HG02610 (cell line): Measurements from ENCODE around the gene LRRC3.
"Not testable (repeated sequence)": the region's sequence is repeated elsewhere in the genome, so short reads cannot be mapped to it uniquely, and the experiment has no call there.

Experiments
- ATAC-seq: cut with Tn5 transposase; IDR thresholded peaks from one replicate; pipeline ENCODE4 v1.9.1; 2021; ENCODE audit warnings: mild to moderate bottlenecking, moderate library complexity; ENCODE audit not compliant: unreplicated experiment

LRRC3 gene

GRCh38 chr21:44477131-44477530, 21.8 kb downstream of the LRRC3 start:
- ATAC-seq = no peak

DNA sequence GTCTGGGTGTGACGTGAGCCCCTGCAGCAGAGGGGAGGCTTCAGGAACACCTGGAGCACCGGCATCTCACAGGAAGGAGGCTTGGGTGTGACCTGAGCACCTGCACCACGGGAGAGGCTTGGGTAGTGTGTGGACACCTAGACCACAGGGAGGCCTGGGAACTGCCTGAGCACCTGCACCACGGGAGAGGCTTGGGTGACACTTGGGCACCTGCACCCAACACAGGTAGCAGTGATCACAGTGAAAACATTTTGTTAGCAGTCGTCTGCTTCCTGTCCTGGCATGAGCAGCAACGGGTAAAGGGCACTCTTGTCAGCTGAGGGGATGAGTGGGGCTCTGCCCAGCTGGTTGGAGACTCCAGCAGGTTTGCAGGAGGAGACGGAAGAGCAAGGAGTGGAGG, 22.4 kb downstream of the LRRC3 start:
- no peak for ATAC-seq

GRCh38 chr21:44478124-44478800, 23.0 kb downstream of the LRRC3 start:
- ATAC-seq = no peak

- ATAC-seq = no peak
These were observed 23.5 kb downstream of the LRRC3 start for GRCh38 chr21:44478801-44479167.

GRCh38 chr21:44479556-44480199, 24.4 kb downstream of the LRRC3 start:
- ATAC-seq = not testable (repeated sequence)

GRCh38 chr21:44480200-44481053, 25.1 kb downstream of the LRRC3 start:
- ATAC-seq = no peak

DNA sequence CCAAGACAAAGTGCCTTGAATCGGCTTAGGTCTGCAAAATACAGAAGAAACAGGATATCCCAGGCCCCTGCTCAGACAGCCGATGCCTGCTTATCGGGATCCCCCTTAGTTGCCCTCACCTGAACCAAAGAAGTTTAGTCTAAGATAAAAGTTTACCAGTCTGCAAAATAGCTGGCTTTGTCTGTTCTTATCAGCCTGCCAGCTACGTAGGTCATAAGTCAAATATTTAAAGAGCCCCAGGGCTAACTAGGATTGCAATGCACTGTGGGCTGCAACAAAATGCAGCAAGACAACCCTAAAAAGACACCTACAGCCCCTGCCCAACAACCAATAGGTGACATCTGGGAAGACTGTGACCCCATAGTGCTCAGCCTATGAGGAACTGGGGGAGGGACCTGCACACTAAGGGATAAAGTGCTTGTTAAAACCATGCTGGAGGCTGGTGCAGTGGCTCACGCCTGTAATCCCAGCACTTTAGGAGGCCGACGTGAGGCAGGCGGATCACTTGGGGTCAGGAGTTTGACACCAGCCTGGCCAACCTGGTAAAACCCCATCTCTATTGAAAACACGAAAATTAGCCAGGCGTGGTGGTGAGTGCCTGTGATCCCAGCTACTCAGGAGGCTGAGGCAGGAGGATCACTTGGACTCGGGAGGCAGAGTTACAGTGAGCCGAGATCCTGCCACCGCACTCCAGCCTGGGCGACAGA, 27.4 kb downstream of the LRRC3 start:
- no peak for ATAC-seq

GRCh38 chr21:44483288-44484237, 28.3 kb downstream of the LRRC3 start:
- ATAC-seq = no peak

GRCh38 chr21:44484498-44485253, 29.4 kb downstream of the LRRC3 start:
- ATAC-seq = no peak

DNA sequence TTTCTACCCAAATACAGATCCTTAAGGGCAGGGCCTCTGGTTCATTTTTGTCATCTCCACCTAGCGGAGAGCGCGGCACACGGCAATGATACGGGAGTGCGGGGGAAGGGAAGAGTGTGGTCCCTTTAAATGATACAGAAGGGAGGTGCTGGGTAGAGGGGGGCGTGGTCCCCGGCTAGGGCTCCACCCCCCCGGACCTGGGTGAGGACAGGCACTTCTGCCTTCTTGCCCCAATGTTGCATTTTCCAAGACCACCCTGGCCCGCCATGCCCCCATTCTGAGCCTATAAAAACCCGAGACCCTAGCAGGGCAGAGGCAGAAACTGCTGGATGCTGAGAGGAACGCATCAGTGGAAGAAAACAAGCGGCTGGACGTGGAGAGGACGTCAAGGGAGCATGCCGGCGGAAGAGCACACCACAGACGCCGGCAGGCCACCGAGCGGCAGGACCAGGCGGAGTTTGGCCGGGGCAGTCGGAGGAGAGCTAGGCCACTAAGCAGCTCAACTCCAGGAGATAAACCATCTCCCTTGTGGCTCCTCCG, 30.0 kb downstream of the LRRC3 start:
- ATAC-seq = no peak

GRCh38 chr21:44485796-44486195, 30.5 kb downstream of the LRRC3 start:
- no peak for ATAC-seq

- no peak for ATAC-seq
These were observed 31.0 kb downstream of the LRRC3 start for GRCh38 chr21:44486302-44486701.

DNA sequence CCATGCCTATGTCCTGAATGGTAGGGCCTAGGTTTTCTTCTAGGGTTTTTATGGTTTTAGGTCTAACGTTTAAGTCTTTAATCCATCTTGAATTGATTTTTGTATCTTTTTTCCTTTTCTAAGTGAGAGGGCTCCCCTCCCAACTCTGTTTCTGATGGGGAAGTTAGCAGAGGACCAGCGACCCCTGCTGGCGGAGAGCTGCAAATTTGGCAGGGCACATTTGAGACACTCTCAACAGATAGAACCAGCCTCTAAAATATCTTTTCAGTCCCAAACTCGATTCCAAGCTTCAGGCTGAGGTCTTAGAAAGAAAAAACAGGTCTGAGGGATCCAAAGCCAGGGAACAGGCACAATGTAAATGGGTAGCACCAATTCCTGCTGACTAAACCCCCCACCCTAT, 32.5 kb downstream of the LRRC3 start:
- ATAC-seq = no peak

DNA sequence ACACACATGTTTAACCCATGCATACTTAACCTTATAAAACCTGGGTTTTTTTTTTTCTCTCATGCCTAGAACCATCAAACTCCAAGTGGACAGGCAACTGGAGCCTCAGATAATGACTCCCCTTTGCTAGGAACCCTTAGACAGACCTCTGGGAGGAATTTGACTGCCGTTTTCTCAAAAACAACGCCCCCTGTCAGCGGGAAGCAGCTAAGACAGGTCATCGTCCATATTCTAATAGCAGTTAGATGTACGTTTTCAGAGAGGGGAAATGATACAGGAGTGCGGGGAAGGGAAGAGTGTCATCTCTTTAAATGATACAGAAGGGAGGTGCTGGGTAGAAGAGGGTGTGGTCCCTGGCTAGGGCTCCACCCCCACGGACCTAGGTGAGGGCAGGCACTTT, 34.7 kb downstream of the LRRC3 start:
- no peak for ATAC-seq

DNA sequence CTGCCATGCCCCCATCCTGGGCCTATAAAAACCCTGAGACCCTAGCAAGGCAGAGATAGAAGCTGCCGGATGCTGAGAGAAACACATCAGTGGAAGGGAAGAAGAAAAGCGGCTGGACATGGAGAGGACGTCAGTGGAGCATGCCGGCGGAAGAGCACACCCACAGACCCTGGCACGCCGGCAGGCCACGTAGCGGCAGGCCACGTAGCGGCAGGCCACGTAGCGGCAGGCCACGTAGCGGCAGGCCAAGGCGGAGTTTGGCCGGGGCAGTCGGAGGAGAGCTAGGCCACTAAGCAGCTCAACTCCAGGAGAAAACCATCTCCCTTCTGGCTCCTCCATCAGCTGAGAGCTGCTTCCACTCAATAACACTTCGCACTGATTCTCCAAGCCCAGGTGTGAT, 35.1 kb downstream of the LRRC3 start:
- no peak for ATAC-seq

- ATAC-seq = no peak
These were observed 35.5 kb downstream of the LRRC3 start for GRCh38 chr21:44490816-44491215.

DNA sequence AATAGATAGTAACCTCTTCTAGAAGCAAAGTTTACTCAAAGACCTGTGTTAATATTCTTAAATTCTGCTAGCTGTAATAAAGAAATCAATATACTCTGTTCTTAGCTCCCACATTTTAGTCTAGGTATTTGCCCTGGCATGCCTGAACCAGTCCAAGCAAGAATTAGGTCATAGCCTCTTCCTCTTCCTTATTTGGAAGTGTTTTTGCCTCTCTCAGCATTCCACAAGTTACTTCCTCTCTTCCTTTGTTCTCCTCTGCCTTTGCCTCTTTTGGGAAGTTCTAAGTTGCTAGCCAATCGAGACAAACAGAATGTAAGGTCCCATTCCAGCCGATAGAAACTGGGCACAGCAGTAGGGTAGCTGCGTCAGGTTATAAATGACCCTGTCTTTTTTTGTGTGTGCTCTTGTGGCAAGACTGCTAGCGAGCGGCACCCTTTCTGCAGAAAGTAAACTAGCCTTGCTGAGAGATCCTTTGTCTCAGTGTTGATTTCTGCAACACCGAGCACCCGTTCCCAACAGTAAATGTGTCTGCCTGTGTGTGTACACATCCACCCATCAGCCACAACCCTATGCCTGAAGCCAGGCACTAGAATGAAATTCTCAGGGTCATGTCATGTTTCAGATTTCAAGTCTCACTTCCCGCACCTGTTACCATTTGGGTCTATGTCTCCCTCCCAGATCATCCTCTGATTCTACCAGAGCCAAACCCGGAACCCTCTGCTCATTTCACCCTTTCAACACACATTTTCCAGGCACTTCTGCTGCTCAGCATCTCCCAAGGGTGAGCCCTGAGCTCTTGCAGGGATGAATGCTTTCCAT, 37.5 kb downstream of the LRRC3 start:
- ATAC-seq = no peak

GRCh38 chr21:44494418-44494817, 39.1 kb downstream of the LRRC3 start:
- ATAC-seq = no peak
